Uterus (tissue), 4 donors: ENCODE results near the gene SNTB2. TPM values are rescaled to one million over a fixed set of nuclear protein-coding genes. Genes with fewer than 3 reads are reported as not detected.

Experiments used
- DNase-seq, 2 donors: peaks; one replicate each; pipeline ENCODE4 v3.0.0-alpha.2; 2019 to 2020
- H3K27ac ChIP-seq, 2 donors: fragments of 200-600 bp; sonication (generic); 1 replicate in 1 of 2; 2 replicates in 1 of 2; pipeline ENCODE4 v1.5.1; 2016 to 2018
- H3K27me3 ChIP-seq, 2 donors: fragments of 200-600 bp; sonication (generic); one replicate each; pipeline ENCODE4 v1.5.1; 2018 to 2019; ENCODE audit warnings: control low read depth in 1 of 2
- H3K36me3 ChIP-seq, 2 donors: fragments of 200-600 bp; sonication (generic); one replicate each; pipeline ENCODE4 v1.5.1; 2019; ENCODE audit warnings: control low read depth in 1 of 2
- H3K4me1 ChIP-seq, 2 donors: fragments of 200-600 bp; sonication (generic); one replicate each; pipeline ENCODE4 v1.5.1; 2018 to 2019; ENCODE audit warnings: control low read depth in 1 of 2
- H3K4me3 ChIP-seq, 2 donors: fragments of 200-600 bp; sonication (generic); 1 replicate in 1 of 2; 2 replicates in 1 of 2; pipeline ENCODE4 v1.5.1; 2018 to 2019; ENCODE audit warnings: mild to moderate bottlenecking in 1 of 2
- H3K9me3 ChIP-seq, 2 donors: fragments of 200-600 bp; sonication (generic); one replicate each; pipeline ENCODE4 v1.5.1; 2019; ENCODE audit warnings: control low read depth in 1 of 2
- POLR2A ChIP-seq, 2 donors: fragments of 450-650 bp; IDR thresholded peaks; one replicate each; pipeline ENCODE4 v1.6.1; 2016; ENCODE audit warnings: antibody characterized with exemption in 2 of 2, mild to moderate bottlenecking in 1 of 2, moderate library complexity in 1 of 2
- intact Hi-C: fragments of 100-400 bp; cut with DNase I; formaldehyde crosslinking; loops from one replicate; pipeline ENCODE4 v1.15.1; 2023; ENCODE audit warnings: low total_unique reads
- total RNA-seq, 4 donors: library from RNA; depleted of rRNA in 3 of 4; stranded (reverse); fragments of >200 nt in 3 of 4; gene quantifications; one replicate each; pipeline versions ENCODE4 v1.1.0 to v1.2.4, GENCODE V29; 2014 to 2023
- TF ChIP-seq, protein P1 (sequence below), 4 experiments: fragments of 200-600 bp in 2 of 4; fragments of 450-650 bp in 2 of 4; sonication (generic) in 2 of 4; IDR thresholded peaks; one replicate each; pipeline ENCODE4 v1.5.1; 2016 to 2019; ENCODE audit warnings: antibody characterized with exemption in 4 of 4, mild to moderate bottlenecking in 2 of 4, moderate library complexity in 1 of 4
- donor health status: DM: yes; HTN: yes; CAD: no.

Gene SNTB2
- total RNA-seq, 4 donors from 2014 or later = 28.2 to 88.0 (median 59.5) TPM

DNA sequence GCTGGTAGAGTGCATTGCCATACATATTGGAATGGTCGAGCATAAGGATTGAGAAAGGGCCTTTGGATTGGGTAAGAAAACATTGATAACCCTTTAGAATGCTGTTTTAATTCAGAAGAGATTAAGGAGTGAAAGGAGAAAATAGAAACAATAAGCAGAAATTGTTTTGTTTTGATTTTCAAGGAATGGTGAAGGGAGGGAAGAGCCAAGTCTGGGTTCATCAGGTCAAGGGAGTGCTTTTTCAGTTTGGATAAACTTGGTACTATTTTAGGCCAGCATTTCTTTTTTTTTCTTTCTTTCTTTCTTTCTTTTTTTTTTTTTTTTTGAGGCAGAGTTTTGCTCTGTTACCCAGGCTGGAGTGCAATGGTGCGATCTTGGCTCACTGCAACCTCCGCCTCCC lies 50.3 kb downstream of the SNTB2 start:
- peaks cover 0 to 3% of the 10 kb centered on the region in 2 donors for H3K4me1 ChIP-seq

DNA sequence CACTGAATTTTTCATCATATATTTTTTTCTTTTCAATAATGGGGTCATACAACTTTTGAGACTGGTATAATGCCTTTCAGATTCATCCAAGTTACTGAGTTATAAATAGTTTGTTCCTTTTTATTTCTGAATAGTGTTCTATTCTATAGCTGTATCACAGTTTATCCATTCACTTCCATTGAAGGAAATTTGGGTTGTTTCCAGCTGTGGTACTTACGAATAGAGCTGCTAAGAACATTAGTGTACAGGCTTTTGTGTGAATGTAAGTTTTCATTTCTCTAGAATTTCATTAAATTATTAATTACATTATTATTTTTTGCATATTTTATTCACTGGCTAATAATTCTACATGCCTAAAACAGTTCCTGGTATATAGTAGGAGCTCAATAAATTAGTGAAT lies 52.9 kb downstream of the SNTB2 start:
- TF ChIP-seq POLR2A (IDR thresholded peaks at IDR 0.05) = no peak
- TF ChIP-seq, protein P1, sequence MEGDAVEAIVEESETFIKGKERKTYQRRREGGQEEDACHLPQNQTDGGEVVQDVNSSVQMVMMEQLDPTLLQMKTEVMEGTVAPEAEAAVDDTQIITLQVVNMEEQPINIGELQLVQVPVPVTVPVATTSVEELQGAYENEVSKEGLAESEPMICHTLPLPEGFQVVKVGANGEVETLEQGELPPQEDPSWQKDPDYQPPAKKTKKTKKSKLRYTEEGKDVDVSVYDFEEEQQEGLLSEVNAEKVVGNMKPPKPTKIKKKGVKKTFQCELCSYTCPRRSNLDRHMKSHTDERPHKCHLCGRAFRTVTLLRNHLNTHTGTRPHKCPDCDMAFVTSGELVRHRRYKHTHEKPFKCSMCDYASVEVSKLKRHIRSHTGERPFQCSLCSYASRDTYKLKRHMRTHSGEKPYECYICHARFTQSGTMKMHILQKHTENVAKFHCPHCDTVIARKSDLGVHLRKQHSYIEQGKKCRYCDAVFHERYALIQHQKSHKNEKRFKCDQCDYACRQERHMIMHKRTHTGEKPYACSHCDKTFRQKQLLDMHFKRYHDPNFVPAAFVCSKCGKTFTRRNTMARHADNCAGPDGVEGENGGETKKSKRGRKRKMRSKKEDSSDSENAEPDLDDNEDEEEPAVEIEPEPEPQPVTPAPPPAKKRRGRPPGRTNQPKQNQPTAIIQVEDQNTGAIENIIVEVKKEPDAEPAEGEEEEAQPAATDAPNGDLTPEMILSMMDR (IDR thresholded peaks at IDR 0.05) = no peak
- no peak overlapping the region for H3K27ac ChIP-seq
- no peak overlapping the region for H3K4me3 ChIP-seq
- no peaks in the 10 kb centered on the region for H3K36me3 ChIP-seq
- no peaks in the 10 kb centered on the region for H3K27me3 ChIP-seq
- DNase-seq = no peak
- intact Hi-C loops = no loop called here
- H3K9me3 ChIP-seq = no peaks in the 10 kb centered on the region
- H3K4me1 ChIP-seq = no peaks in the 10 kb centered on the region

More for the DNA sequence above, 50.3 kb downstream of the SNTB2 start:
- no peak overlapping the region for H3K4me3 ChIP-seq
- no peaks in the 10 kb centered on the region for H3K27me3 ChIP-seq
- intact Hi-C loops = no loop called here
- no peak for DNase-seq
- peak overlapping the region; percentile 26 to 48 for H3K27ac ChIP-seq
- TF ChIP-seq, protein P1 (IDR thresholded peaks at IDR 0.05) = no peak
- no peak for TF ChIP-seq POLR2A (IDR thresholded peaks at IDR 0.05)
- no peaks in the 10 kb centered on the region for H3K36me3 ChIP-seq
- H3K9me3 ChIP-seq = no peaks in the 10 kb centered on the region

DNA sequence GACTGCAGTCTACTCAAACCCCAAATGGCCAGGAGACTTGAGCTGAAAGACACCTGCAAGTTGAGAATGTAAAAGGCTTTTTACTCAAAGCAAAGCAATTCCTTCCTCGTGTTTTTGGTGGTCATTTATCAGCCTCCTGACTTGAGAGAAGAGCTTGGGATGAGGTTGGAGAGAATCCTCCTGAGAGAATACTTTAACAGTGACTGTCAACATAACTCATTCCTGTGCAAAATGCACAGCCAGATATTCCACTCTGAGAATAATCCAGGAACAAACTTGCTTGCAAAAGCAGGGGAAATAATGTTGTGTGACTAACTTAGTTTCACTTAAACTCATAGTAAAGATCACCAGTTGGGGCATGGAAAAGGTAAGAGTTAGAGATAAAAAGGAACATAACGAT lies 53.4 kb downstream of the SNTB2 start:
- TF ChIP-seq, protein P1 (IDR thresholded peaks at IDR 0.05) = no peak
- no peak for TF ChIP-seq POLR2A (IDR thresholded peaks at IDR 0.05)
- Histone ChIP-seq H3K36me3 (no peaks in the 10 kb centered on the region), H3K27me3 (no peaks in the 10 kb centered on the region), H3K4me1 (no peaks in the 10 kb centered on the region), H3K9me3 (no peaks in the 10 kb centered on the region), H3K27ac (no peak overlapping the region), H3K4me3 (no peak overlapping the region)
- intact Hi-C loops = no loop called here
- DNase-seq = no peak

DNA sequence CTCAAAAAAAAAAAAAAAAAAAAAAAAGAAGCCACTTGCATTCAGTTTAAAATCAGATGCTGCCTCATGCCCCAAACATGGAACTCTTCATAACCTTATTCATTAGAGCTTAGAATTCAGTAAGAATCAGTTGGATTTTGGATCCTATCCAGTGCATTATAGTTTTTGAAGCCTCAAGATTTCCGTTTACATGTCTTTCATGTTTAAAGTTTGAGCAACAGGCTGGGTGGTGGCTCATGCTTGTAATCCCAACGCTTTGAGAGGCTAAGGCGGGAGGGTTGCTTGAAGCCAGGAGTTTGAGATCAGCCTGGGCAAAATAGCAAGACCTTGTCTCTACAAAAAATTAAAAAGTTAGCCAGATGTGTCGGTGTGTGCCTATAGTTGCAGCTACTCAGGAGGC lies 55.0 kb downstream of the SNTB2 start:
- Histone ChIP-seq H3K9me3 (no peaks in the 10 kb centered on the region), H3K27me3 (no peaks in the 10 kb centered on the region), H3K4me3 (no peak overlapping the region), H3K4me1 (no peaks in the 10 kb centered on the region), H3K36me3 (no peaks in the 10 kb centered on the region), H3K27ac (no peak overlapping the region)
- intact Hi-C loops = no loop called here
- no peak for TF ChIP-seq POLR2A (IDR thresholded peaks at IDR 0.05)
- TF ChIP-seq, protein P1 (IDR thresholded peaks at IDR 0.05) = no peak
- no peak for DNase-seq

DNA sequence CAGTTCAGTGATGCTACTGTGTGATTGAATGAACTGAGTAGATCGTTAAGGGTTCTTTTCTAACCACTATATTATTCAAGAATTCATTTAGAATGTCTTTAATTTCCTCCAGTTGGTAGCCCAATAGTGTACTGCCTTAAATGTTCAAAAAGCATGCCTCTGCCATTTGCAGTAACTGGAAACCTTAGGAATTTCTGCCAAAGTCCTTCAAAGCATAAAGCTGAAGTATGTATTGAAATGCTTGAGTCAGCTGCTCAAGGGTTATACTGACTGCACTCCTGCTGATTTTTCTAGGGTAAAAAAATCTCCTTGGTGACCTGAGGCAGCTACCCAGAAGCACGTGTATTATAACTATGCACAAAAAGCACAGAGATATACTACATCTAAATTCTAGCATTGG lies 56.5 kb downstream of the SNTB2 start:
- Histone ChIP-seq H3K4me3 (no peak overlapping the region), H3K27me3 (no peaks in the 10 kb centered on the region), H3K36me3 (no peaks in the 10 kb centered on the region), H3K9me3 (no peaks in the 10 kb centered on the region), H3K4me1 (no peaks in the 10 kb centered on the region), H3K27ac (no peak overlapping the region)
- no peak for DNase-seq
- TF ChIP-seq POLR2A (IDR thresholded peaks at IDR 0.05) = no peak
- TF ChIP-seq, protein P1 (IDR thresholded peaks at IDR 0.05) = no peak
- intact Hi-C loops = no loop called here
